Smooth muscle cell (in vitro differentiated cells): ENCODE results near the gene ABLIM1. TPM values are rescaled to one million over a fixed set of nuclear protein-coding genes. Genes with fewer than 3 reads are reported as not detected.

Source experiments
- DNase-seq: peaks from one replicate; lab custom pipeline; 2025; ENCODE audit not compliant: unreplicated experiment; lab: John Stamatoyannopoulos, UW
- H2AFZ ChIP-seq: fragments of 200-600 bp; sonication (generic); 2 replicates; pipeline ENCODE4 v1.6.0; 2016; ENCODE audit warnings: antibody characterized with exemption, low read depth, mild to moderate bottlenecking
- H3F3A ChIP-seq: fragments of 200-600 bp; sonication (generic); 2 replicates; pipeline ENCODE4 v1.6.0; 2017; ENCODE audit warnings: antibody characterized with exemption, low read depth
- H3K27ac ChIP-seq: fragments of 200-600 bp; sonication (generic); 2 replicates; pipeline ENCODE4 v1.5.1; 2016; ENCODE audit warnings: low read depth, mild to moderate bottlenecking
- H3K27me3 ChIP-seq: fragments of 200-600 bp; sonication (generic); 2 replicates; pipeline ENCODE4 v1.6.1; 2016; ENCODE audit warnings: low read depth, mild to moderate bottlenecking
- H3K36me3 ChIP-seq: fragments of 200-600 bp; sonication (generic); 2 replicates; pipeline ENCODE4 v1.5.1; 2016; ENCODE audit warnings: low read depth
- H3K4me1 ChIP-seq: fragments of 200-600 bp; sonication (generic); 2 replicates; pipeline ENCODE4 v1.5.1; 2016; ENCODE audit warnings: low read depth
- H3K4me2 ChIP-seq: fragments of 200-600 bp; sonication (generic); 2 replicates; pipeline ENCODE4 v1.6.0; 2016; ENCODE audit warnings: mild to moderate bottlenecking
- H3K4me3 ChIP-seq: fragments of 200-600 bp; sonication (generic); 2 replicates; pipeline ENCODE4 v1.5.1; 2016; ENCODE audit warnings: mild to moderate bottlenecking
- H3K79me2 ChIP-seq: fragments of 200-600 bp; sonication (generic); 2 replicates; pipeline ENCODE4 v1.6.0; 2016; ENCODE audit warnings: low read depth, mild to moderate bottlenecking
- H3K9ac ChIP-seq: fragments of 200-600 bp; sonication (generic); 2 replicates; pipeline ENCODE4 v1.6.0; 2016; ENCODE audit warnings: low read depth
- H3K9me3 ChIP-seq: fragments of 200-600 bp; sonication (generic); replicated peaks from 2 replicates; pipeline ENCODE4 v1.5.1; 2016; ENCODE audit warnings: low read depth
- H4K20me1 ChIP-seq: fragments of 200-600 bp; sonication (generic); 2 replicates; pipeline ENCODE4 v1.6.0; 2016; ENCODE audit warnings: low read depth
- CTCF ChIP-seq: fragments of 200-600 bp; sonication (generic); IDR thresholded peaks from 2 replicates; pipeline ENCODE4 v1.5.1; 2017; ENCODE audit warnings: borderline replicate concordance, mild to moderate bottlenecking, antibody characterized with exemption; ENCODE audit not compliant: insufficient read depth, poor library complexity, severe bottlenecking
- whole genome bisulfite sequencing: methylation state at CpG from one replicate; pipeline ENCODE4 v1.1.7; 2016; ENCODE audit warnings: low lambda C conversion rate; 5-methylcytosine and 5-hydroxymethylcytosine counted together
- polyA plus RNA-seq: library from polyadenylated mRNA; unstranded; fragments of >200 nt; fragmentation: Nextera tagmentation; extraction: Ambion mirVana; gene quantifications from 2 replicates; pipeline ENCODE4 v1.2.1, GENCODE V29; 2016
- total RNA-seq: library from RNA; depleted of rRNA; stranded (reverse); fragments of >200 nt; gene quantifications from 2 replicates; pipeline ENCODE4 v1.2.3, GENCODE V29; 2014

The ABLIM1 gene
- total and polyA plus RNA-seq, 2 experiments from 2014 or later: 1.6 to 17.6 TPM

- Histone ChIP-seq H3K9me3 (no peaks in the 10 kb centered on the region), H3K4me2 (no peak overlapping the region), H2AFZ (no peak overlapping the region), H3K36me3 (no peaks in the 10 kb centered on the region), H3K4me3 (no peak overlapping the region), H4K20me1 (no peaks in the 10 kb centered on the region), H3K27ac (no peak overlapping the region), H3K4me1 (peaks cover 5% of the 10 kb centered on the region), H3K27me3 (no peaks in the 10 kb centered on the region), H3F3A (peaks cover 27% of the 10 kb centered on the region), H3K9ac (no peak overlapping the region), H3K79me2 (no peaks in the 10 kb centered on the region)
- peak; percentile 44 for TF ChIP-seq CTCF
- WGBS: 15% methylated on average over 8 of the region's 8 CpGs
- no peak for DNase-seq
Measured at GRCh38 chr10:114694752-114695151, 36.7 kb upstream of the ABLIM1 start.

GRCh38 chr10:114694062-114694461 lies 36.0 kb upstream of the ABLIM1 start:
- DNase-seq: no peak

GRCh38 chr10:114691442-114691941 lies 33.4 kb upstream of the ABLIM1 start:
- H3K4me2 ChIP-seq: peak overlapping the region; percentile 59
- no peaks in the 10 kb centered on the region for H3K9me3 ChIP-seq
- TF ChIP-seq CTCF: no peak
- no peaks in the 10 kb centered on the region for H3K36me3 ChIP-seq
- no peaks in the 10 kb centered on the region for H3K27me3 ChIP-seq
- H3K79me2 ChIP-seq: no peaks in the 10 kb centered on the region
- H3F3A ChIP-seq: peaks cover 20% of the 10 kb centered on the region
- no peaks in the 10 kb centered on the region for H4K20me1 ChIP-seq
- no peak overlapping the region for H3K9ac ChIP-seq
- no peak for DNase-seq
- H3K27ac ChIP-seq: peak overlapping the region; percentile 55
- H3K4me1 ChIP-seq: no peaks in the 10 kb centered on the region
- H3K4me3 ChIP-seq: no peak overlapping the region
- WGBS: 0% methylated on average over 1 of the region's 1 CpG
- H2AFZ ChIP-seq: no peak overlapping the region

More at GRCh38 chr10:114694062-114694461, 36.0 kb upstream of the ABLIM1 start:
- no peak overlapping the region for H3K27ac ChIP-seq
- WGBS: 60% methylated on average over 3 of the region's 3 CpGs
- H2AFZ ChIP-seq: no peak overlapping the region
- peaks cover 27% of the 10 kb centered on the region for H3F3A ChIP-seq
- H3K4me2 ChIP-seq: no peak overlapping the region
- no peaks in the 10 kb centered on the region for H3K36me3 ChIP-seq
- no peaks in the 10 kb centered on the region for H3K9me3 ChIP-seq
- no peaks in the 10 kb centered on the region for H3K79me2 ChIP-seq
- H3K9ac ChIP-seq: no peak overlapping the region
- H4K20me1 ChIP-seq: no peaks in the 10 kb centered on the region
- peaks cover 5% of the 10 kb centered on the region for H3K4me1 ChIP-seq
- TF ChIP-seq CTCF: no peak
- H3K27me3 ChIP-seq: no peaks in the 10 kb centered on the region
- H3K4me3 ChIP-seq: no peak overlapping the region

GRCh38 chr10:114688786-114689185 lies 30.7 kb upstream of the ABLIM1 start:
- WGBS: 95% methylated on average over 5 of the region's 5 CpGs

More at GRCh38 chr10:114688786-114689185, 30.7 kb upstream of the ABLIM1 start:
- Histone ChIP-seq H3K27me3 (no peaks in the 10 kb centered on the region), H3K36me3 (no peaks in the 10 kb centered on the region), H2AFZ (no peak overlapping the region), H3K4me3 (no peak overlapping the region), H3K9me3 (no peaks in the 10 kb centered on the region), H3K4me2 (no peak overlapping the region), H3K27ac (no peak overlapping the region), H4K20me1 (no peaks in the 10 kb centered on the region), H3K4me1 (peaks cover 11% of the 10 kb centered on the region), H3K9ac (no peak overlapping the region), H3K79me2 (no peaks in the 10 kb centered on the region), H3F3A (peaks cover 17% of the 10 kb centered on the region)
- DNase-seq: no peak
- TF ChIP-seq CTCF: no peak
